HCT116 (cell line): ENCODE results near the gene KMT2C. TPM values are rescaled to one million over a fixed set of nuclear protein-coding genes. Genes with fewer than 3 reads are reported as not detected.

Experiments
- ATAC-seq: fragments of 200-7000 bp; cut with Tn5 transposase; 2 replicates; pipeline ENCODE4 v1.9.1; 2020; ENCODE audit warnings: mild to moderate bottlenecking, moderate library complexity
- BruUV-seq: library from RNA; stranded (reverse); fragments of 400-500 nt; replicated peaks from 2 replicates; lab custom pipeline; 2021; lab: Mats Ljungman, UMichigan
- CTCF ChIA-PET: fragments of 300-600 bp; sonication (Branson Sonifier 250); formaldehyde crosslinking; loops from one replicate; lab custom pipeline; 2021; ENCODE audit warnings: antibody characterized with exemption; lab: Charles Lee
- POLR2A ChIA-PET: fragments of 300-600, 350-600 bp; sonication (Branson Sonifier 250); formaldehyde crosslinking; loops from one replicate; lab custom pipeline; 2021; ENCODE audit warnings: antibody characterized with exemption; lab: Charles Lee
- RAD21 ChIA-PET, 2 experiments: fragments of 300-600 bp; sonication (Branson Sonifier 250); formaldehyde crosslinking; loops; one replicate each; lab custom pipeline; 2023; ENCODE audit warnings: low total read pairs in 2 of 2; ENCODE audit not compliant: uncharacterized antibody in 2 of 2, unreplicated experiment in 2 of 2, low non-redundant PET in 1 of 2; lab: Charles Lee
- DNase-seq: peaks from one replicate; pipeline ENCODE4 v3.0.0-alpha.2; 2010; ENCODE audit warnings: low read depth, low spot score
- H2AFZ ChIP-seq: fragments of 200-600 bp; shearing (Covaris generic), sonication (generic); 2 replicates; pipeline ENCODE4 v1.6.1; 2017; ENCODE audit warnings: low read depth, mixed run types, mixed read lengths, antibody characterized with exemption, low read length; ENCODE audit not compliant: poor library complexity, severe bottlenecking
- H3K27ac ChIP-seq: 2 replicates; pipeline ENCODE4 v1.5.1; 2012; ENCODE audit warnings: low read depth, low read length
- H3K27me3 ChIP-seq: fragments of 200-600 bp; sonication (generic); 2 replicates; pipeline ENCODE4 v1.6.1; 2016; ENCODE audit warnings: mixed run types, low read length, mixed read lengths; ENCODE audit not compliant: insufficient read depth
- H3K36me3 ChIP-seq, 2 experiments: fragments of 200-500 bp in 1 of 2; fragments of 200-600 bp in 1 of 2; sonication (Bioruptor generic) in 1 of 2; sonication (generic) in 1 of 2; 2 replicates each; pipeline versions ENCODE4 v1.5.1 to v1.6.1; 2014 to 2016; ENCODE audit warnings: low read length in 2 of 2, inconsistent platforms in 1 of 2, mixed read lengths in 1 of 2, mixed run types in 1 of 2; ENCODE audit not compliant: insufficient read depth in 2 of 2, control insufficient read depth in 1 of 2
- H3K4me1 ChIP-seq, 2 experiments: fragments of 200-600 bp in 1 of 2; sonication (generic) in 1 of 2; 2 replicates each; pipeline versions ENCODE4 v1.5.1 to v1.6.1; 2012 to 2017; ENCODE audit warnings: low read length in 2 of 2, inconsistent platforms in 1 of 2, mild to moderate bottlenecking in 1 of 2, mixed read lengths in 1 of 2, mixed run types in 1 of 2, moderate library complexity in 1 of 2; ENCODE audit not compliant: insufficient read depth in 2 of 2, control insufficient read depth in 1 of 2
- H3K4me2 ChIP-seq: fragments of 200-600 bp; sonication (generic); 2 replicates; pipeline ENCODE4 v1.6.1; 2017; ENCODE audit warnings: mixed run types, low read length, mixed read lengths
- H3K4me3 ChIP-seq, 2 experiments: fragments of 200-600 bp in 1 of 2; sonication (generic) in 1 of 2; replicated peaks in 1 of 2; 2 replicates each; pipeline ENCODE4 v1.5.1; 2011 to 2016; ENCODE audit warnings: low read length in 2 of 2, control low read depth in 1 of 2, low read depth in 1 of 2, mild to moderate bottlenecking in 1 of 2, mixed read lengths in 1 of 2, mixed run types in 1 of 2
- H3K79me2 ChIP-seq: fragments of 200-600 bp; sonication (generic); 2 replicates; pipeline ENCODE4 v1.6.1; 2017; ENCODE audit warnings: mild to moderate bottlenecking, mixed run types, low read length, moderate library complexity, mixed read lengths; ENCODE audit not compliant: insufficient read depth
- H3K9ac ChIP-seq: fragments of 200-600 bp; sonication (generic); 2 replicates; pipeline ENCODE4 v1.6.1; 2016; ENCODE audit warnings: low read length, mixed read lengths
- H3K9me2 ChIP-seq: fragments of 200-600 bp; sonication (generic), shearing (Covaris generic); 2 replicates; pipeline ENCODE4 v1.6.1; 2017; ENCODE audit warnings: mixed run types, mild to moderate bottlenecking, moderate library complexity; ENCODE audit not compliant: insufficient read depth
- H3K9me3 ChIP-seq, 2 experiments: fragments of 200-500 bp in 1 of 2; fragments of 200-600 bp in 1 of 2; sonication (Bioruptor generic) in 1 of 2; sonication (generic) in 1 of 2; 2 replicates each; pipeline ENCODE4 v1.6.1; 2014 to 2017; ENCODE audit warnings: low read length in 2 of 2, mixed read lengths in 2 of 2, inconsistent platforms in 1 of 2, low read depth in 1 of 2, mild to moderate bottlenecking in 1 of 2, mixed run types in 1 of 2, moderate library complexity in 1 of 2; ENCODE audit not compliant: control insufficient read depth in 1 of 2, insufficient read depth in 1 of 2
- H4K20me1 ChIP-seq: fragments of 200-600 bp; sonication (generic), shearing (Covaris generic); 2 replicates; pipeline ENCODE4 v1.6.1; 2017; ENCODE audit warnings: mixed run types, mild to moderate bottlenecking, moderate library complexity; ENCODE audit not compliant: insufficient read depth
- CBX3 ChIP-seq: IDR thresholded peaks from 2 replicates; pipeline ENCODE4 v1.6.1; 2012; ENCODE audit warnings: low read depth
- FOSL1 ChIP-seq: IDR thresholded peaks from 2 replicates; pipeline ENCODE4 v1.6.1; 2012; ENCODE audit warnings: low read depth
- JUND ChIP-seq: IDR thresholded peaks from 2 replicates; pipeline ENCODE4 v1.6.1; 2012
- YY1 ChIP-seq: IDR thresholded peaks from 2 replicates; pipeline ENCODE4 v1.6.1; 2011; ENCODE audit warnings: low read length, low read depth, moderate library complexity, mild to moderate bottlenecking; ENCODE audit not compliant: insufficient replicate concordance; ENCODE audit errors: extremely low read depth
- intact Hi-C: fragments of 100-400 bp; cut with micrococcal nuclease; formaldehyde crosslinking; loops from 2 replicates; pipeline ENCODE4 v1.10.0; 2022
- total RNA-seq: library from RNA; stranded (reverse); gene quantifications from one replicate; pipeline ENCODE4 v1.2.1, GENCODE V29; 2021; ENCODE audit not compliant: unreplicated experiment
- TF ChIP-seq, protein P1 (sequence below): IDR thresholded peaks from 2 replicates; pipeline ENCODE4 v1.6.1; 2011; ENCODE audit warnings: mild to moderate bottlenecking, low read length, moderate library complexity; ENCODE audit not compliant: insufficient replicate concordance; ENCODE audit errors: extremely low read depth
- TF ChIP-seq, protein P2 (sequence below): IDR thresholded peaks from 2 replicates; pipeline ENCODE4 v1.6.1; 2012

The KMT2C gene
- total RNA-seq, 1 experiment from 2014 or later: 22.9 TPM

DNA sequence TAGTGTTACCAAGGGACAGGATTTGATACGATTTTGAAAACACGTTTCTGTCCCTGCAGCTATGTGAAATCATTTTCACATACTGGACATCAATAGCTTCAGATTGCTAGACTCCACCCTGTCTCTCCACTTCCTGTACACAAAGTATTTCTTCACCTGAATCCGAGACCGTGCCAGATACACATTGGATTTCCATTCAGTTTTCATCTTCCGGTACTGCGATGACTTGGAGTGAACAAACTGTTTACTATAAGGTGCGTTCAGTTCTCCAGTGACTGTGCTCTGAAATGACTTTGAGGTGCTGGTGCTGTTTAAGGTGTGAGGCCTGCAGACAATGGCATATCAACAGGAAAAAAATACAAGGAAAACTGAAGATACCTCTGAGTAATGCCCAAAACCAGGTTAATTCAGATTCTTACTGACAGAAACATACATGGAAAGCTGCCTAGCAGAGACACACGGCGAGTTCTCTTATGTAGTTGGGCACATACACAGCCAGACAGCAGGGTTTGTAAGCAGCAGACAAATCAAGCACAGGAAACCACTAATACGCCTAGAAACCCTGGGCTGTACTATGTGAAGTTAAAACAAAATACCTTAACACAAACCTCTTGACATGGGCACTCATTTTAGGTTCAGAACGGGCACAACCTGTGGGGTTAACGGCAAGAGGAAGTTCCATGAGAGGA lies 291.1 kb downstream of the KMT2C start:
- CTCF ChIA-PET: interaction anchor here (1.3 kb wide), 1 partner anchor 10 kb away, joined by 6 read pairs; no protein-coding TSS in a partner anchor
- Histone ChIP-seq H3K4me3 (no peak overlapping the region), H3K36me3 (peaks cover 11 to 24% of the 10 kb centered on the region in 2 experiments; a peak in 3 of 4 replicates), H3K9me2 (no peaks in the 10 kb centered on the region), H3K27ac (no peak overlapping the region), H3K79me2 (no peaks in the 10 kb centered on the region), H2AFZ (no peak overlapping the region), H3K9me3 (no peaks in the 10 kb centered on the region), H3K9ac (no peak overlapping the region), H3K4me2 (no peak overlapping the region), H3K27me3 (no peaks in the 10 kb centered on the region), H4K20me1 (no peaks in the 10 kb centered on the region), H3K4me1 (no peaks in the 10 kb centered on the region)
- TF ChIP-seq CBX3 (no peak), YY1 (no peak), JUND (no peak), FOSL1 (no peak)
- TF ChIP-seq, protein P1, sequence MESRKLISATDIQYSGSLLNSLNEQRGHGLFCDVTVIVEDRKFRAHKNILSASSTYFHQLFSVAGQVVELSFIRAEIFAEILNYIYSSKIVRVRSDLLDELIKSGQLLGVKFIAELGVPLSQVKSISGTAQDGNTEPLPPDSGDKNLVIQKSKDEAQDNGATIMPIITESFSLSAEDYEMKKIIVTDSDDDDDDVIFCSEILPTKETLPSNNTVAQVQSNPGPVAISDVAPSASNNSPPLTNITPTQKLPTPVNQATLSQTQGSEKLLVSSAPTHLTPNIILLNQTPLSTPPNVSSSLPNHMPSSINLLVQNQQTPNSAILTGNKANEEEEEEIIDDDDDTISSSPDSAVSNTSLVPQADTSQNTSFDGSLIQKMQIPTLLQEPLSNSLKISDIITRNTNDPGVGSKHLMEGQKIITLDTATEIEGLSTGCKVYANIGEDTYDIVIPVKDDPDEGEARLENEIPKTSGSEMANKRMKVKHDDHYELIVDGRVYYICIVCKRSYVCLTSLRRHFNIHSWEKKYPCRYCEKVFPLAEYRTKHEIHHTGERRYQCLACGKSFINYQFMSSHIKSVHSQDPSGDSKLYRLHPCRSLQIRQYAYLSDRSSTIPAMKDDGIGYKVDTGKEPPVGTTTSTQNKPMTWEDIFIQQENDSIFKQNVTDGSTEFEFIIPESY: no peak
- TF ChIP-seq, protein P2, sequence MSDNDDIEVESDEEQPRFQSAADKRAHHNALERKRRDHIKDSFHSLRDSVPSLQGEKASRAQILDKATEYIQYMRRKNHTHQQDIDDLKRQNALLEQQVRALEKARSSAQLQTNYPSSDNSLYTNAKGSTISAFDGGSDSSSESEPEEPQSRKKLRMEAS: no peak
- RAD21 ChIA-PET: no interaction called here
- intact Hi-C loops: no loop called here
- no TSS peak for BruUV-seq
- DNase-seq: no peak
- no peak for ATAC-seq
- POLR2A ChIA-PET: no interaction called here
